H4 (cell line): ENCODE results near the gene MANF. TPM values are rescaled to one million over a fixed set of nuclear protein-coding genes. Genes with fewer than 3 reads are reported as not detected.

Experiments
- DNase-seq: peaks from one replicate; pipeline ENCODE4 v3.0.0-alpha.2; 2015; ENCODE audit warnings: low spot score
- total RNA-seq: library from RNA; depleted of rRNA; stranded (reverse); fragments of >200 nt; shearing (Covaris generic); gene quantifications from 2 replicates; pipeline ENCODE4 v1.2.3, GENCODE V29; 2014; rRNA removed

The MANF gene
- total RNA-seq, 1 experiment from 2014 or later: 150 TPM

DNA sequence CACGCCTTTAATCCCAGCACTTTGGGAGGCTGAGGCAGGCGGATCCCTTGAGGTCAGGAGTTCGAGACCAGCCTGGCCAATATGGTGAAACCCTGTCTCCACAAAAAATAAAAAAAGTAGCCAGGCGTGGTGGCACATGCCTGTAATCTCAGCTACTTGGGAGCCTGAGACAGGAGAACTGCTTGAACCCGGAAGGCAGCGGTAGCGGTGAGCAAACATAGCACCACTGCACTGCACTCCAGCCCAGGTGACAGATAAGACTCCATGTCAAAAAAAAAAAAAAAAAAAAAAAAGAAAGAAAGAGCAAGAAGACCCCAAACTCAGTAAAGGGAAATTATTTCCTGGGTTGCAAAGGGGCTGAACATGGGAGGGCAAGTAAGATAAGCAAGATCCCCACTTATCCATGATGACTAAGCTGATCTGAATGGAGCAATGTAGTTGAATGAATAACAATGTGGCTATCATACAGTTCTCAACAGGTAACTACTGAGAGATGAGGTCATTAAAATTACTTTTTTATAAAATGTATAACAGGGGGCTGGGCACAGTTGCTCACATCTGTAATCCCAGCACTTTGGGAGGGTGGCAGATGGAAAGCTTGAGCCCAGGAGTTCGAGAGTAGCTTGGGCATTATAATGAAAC is 52.0 kb downstream of the MANF start:
- no peak for DNase-seq

Other genes with a start within 250 kb of the MANF start
- 9.0 and 10.6 TPM in 2 replicates for gene RBM15B, start 6.0 kb downstream of the MANF start, total RNA-seq
- gene DCAF1, start 114.7 kb downstream of the MANF start, total RNA-seq: 8.5 and 9.9 TPM in 2 replicates
- gene RAD54L2, start 153.4 kb downstream of the MANF start, total RNA-seq: 4.0 and 5.7 TPM in 2 replicates